DMS53 treated with DMSO at 0.1 percent for 48 hours (cell line): ENCODE results near the gene TMEM132D.
"Not testable (repeated sequence)": the region's sequence is repeated elsewhere in the genome, so short reads cannot be mapped to it uniquely, and the experiment has no call there.

Experiments used
- DNase-seq: peaks from one replicate; lab custom pipeline; 2025; ENCODE audit not compliant: unreplicated experiment; lab: John Stamatoyannopoulos, UW

The TMEM132D gene

DNA sequence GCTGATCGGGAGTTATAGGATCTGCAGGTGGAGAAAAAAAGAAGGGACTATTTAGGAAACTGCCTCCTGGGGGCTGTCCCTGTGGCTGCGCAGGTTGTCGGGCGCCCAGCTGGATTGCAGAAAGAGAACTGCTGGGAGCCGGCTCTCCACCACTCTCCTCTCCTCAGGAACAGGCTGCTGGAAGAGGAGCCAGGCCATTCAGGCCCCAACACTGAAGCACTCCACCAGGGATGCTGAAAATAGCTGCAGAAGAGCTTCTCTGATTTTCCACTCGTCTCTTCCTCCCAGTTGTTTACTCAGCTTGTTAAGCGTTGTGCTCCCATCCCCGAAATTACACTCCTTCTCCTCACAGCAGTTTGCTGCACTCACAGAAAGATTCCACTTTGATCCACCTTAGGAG lies 703.2 kb downstream of the TMEM132D start:
- no peak for DNase-seq

DNA sequence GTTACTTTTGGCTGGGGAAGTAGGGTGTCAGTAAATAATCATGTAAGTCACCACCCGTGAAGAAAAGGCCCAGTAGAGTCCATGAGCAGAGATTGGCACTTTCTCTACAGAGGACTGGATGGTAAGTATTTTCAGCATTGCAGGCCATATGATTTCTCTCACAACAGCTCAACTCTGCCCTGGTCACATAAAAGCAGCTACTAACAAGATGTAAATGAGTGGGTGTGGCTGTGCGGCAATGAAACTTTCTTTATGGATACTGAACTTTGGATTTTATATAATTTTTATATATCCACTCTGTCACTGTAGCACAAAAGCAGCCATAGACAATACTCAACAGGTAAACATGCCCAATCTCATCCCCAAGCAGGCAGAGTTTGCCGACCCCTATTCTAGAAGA lies 706.9 kb downstream of the TMEM132D start:
- no peak for DNase-seq

DNA sequence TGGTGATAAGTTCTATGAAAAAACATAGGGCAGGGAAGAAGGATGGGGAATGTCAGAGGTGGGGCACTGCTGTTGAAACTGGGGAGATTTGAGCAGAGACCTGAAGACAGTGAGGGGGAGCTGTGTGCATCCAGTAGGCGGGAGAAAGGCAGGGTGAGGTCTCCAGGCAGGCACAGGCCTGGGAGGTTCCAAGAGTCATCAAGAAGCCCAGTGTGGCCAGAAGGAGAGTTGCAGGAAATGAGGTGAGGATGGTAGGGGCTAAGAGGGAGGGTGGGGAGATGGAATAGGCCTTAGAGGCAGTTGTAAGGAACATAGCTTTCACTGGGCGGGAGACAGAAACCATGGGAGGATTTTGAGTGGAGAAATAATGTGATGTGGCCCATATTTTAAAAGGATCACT lies 708.7 kb downstream of the TMEM132D start:
- no peak for DNase-seq

DNA sequence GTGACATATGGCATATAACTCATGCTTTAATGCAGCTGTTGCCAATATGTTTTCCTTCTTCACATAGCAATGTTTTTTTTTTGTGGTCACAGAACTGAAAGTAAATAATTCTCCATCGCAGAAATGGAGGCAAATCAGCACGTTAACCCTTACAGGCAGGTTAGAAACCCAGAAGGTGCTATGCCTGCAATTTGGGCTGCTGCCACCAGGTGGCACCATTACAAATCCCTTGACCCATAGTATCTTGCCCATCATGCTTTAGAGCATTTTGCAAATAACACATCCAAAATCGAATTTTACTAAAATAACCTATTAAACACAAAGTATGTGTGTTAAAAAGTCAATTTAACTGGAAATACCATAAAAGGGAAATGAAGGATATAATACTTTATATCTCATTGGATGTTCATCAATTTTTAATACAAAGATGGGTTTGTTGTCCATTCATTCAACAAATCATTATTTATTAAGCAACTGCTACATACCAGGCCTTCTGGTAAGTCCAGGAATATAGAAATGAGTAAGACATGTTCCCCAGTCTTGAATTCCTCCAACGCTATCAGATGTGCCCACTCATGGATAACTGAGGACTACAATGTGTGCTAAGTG lies 710.5 kb downstream of the TMEM132D start:
- DNase-seq, result peak; percentile 20

DNA sequence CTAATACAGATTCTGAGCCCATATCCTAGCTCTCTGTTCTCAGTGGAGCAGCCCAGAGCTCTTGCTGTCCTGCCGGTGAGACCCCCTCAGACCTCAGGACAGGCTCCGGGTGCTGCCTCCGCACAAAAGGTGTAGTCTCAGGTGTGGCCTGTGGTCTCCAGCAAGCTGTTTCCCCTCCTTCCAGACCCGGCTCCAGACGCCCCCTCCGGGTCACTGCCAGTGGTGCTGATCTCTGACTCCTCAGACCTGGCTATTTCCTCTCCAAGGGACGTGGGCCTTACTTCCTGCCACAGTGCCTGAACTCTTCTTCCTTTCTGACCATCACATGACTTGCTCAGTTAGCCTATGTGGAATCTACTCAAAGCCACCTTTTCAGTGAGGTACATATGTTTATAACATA lies 713.0 kb downstream of the TMEM132D start:
- DNase-seq, result no peak

DNA sequence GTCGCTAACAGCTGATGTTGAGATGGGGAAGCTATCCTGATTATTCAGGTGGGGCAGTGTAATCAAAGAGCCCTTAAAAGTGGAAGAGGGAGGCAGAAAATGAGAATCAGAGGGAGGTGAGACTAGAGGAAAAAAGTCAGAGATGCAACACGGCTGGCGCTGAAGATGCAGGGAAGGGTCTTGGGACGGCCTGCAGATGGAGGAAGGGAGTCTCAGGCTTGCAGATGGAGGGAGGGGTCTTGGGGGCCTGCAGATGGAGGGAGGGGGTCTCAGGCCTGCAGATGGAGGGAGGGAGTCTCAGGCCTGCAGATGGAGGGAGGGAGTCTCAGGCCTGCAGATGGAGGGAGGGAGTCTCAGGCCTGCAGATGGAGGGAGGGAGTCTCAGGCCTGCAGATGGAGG lies 713.9 kb downstream of the TMEM132D start:
- not testable (repeated sequence) for DNase-seq

DNA sequence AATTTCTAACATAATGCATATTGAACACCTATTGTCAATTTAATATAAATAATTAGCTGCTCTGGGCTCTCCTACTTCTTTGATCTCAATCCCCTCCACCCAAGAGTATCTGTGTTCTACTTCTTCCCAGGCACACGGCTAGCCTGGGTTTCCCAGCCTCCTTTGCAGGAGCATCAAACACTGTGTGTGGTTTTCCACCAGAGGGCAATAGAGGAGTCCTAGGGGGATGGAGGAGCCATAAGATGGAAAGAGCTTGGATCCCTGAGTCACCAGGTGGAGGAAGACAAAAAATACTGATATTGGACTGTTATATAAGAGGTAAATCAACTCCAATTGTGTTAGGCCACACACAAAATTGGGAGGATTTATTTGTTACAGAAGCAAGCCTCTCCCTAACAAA lies 716.9 kb downstream of the TMEM132D start:
- peak; percentile 8 for DNase-seq

DNA sequence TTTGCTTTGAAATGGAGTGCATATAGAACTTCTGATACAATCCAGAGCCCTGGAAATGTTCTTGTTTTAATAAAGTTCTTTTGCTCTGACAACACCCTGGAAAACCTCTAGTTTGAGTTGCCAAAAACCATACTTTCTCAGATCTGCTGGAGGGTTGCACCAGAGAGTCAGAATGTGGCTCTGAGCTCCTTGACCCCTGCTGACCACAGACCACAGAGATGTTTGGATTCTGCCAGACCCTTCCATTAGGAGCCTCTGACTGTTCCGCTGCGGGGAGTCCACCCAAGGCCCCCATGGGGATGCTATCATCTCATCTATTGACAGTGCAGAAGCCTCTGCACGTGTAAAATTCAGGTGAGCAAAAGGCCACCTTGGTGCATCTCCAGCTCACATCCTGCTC lies 718.0 kb downstream of the TMEM132D start:
- no peak for DNase-seq

DNA sequence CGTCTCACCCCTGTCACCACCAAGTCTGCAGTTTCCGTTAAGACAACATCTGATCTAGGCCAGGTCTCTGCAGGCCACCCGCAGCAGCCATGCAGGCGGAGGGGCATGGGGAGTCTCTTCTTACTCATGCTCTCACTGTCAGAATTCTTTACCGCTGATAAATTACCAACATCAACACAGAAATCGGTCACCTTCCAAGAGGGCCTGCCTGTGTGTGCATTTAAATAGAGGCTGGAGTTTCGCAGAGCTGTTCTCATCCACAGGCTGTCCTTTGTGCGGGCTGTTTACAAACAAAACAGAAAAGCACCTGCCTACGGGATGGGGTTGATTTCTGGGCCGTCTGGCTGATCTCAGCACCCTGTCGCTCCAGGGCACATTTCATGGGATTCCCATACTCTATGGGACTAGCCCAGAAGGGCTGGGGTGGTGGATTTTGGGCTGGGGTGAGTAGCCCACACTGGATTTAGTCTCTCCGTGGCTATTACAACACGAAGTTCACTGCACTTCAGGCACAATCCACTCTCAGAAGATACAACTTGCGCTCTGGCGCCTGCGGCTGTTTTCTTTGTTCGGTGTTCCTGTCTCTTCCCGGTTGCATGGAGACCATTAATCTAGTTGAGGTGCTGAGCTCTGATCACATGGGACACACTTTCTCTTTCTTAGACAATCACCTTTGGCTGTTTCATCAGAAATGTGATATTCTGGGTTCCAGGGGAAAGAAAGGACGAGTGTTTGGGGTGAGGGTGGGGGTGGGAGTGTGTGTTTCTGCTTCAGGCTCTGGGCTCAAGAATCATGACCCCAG lies 719.5 kb downstream of the TMEM132D start:
- no peak for DNase-seq

DNA sequence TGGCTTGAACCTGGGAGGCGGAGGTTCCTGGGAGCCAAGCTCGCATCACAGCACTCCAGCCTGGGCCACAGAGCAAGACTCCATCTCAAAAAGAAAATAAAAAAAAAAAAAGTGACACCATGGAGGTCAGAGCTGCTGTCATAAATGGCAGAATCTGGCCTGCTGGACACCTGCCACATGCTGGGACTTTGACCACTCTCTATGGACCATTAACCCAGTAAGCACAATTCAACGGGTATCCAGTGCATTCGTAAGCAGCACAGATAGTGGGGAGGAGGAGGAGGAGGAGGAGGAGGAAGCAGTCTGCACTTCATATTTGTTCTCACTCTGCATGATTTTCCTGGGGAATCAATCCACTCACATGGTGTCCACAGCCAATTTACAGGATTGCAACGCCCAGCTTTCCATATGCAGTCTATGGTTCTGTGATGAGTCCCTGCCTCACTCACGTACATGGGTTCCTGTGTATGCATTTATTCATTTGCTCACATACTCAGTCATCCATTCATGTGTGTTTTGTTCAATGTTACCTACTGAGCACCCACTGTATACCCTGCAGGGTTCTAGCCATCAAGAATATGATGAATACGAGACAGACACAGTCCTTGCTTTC lies 723.8 kb downstream of the TMEM132D start:
- no peak for DNase-seq

DNA sequence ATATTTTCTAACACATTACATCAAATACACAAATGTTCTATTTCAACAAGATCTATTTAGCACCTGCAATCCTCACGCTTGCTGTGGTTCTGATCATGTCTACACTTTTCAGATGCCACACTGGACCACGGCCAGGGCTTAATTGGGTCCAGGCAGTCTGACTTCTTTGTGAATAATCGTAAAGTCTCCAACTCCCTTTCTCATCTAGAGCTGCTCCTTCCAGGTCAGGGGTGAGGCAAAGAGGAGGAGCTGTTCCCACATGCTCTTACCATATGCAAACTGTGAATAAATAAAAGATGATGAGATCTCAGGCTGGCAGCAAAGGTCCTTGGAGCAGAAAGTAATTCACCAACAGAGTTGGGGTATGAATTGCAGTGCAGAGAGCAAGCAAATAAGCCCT lies 733.9 kb downstream of the TMEM132D start:
- DNase-seq, result no peak

DNA sequence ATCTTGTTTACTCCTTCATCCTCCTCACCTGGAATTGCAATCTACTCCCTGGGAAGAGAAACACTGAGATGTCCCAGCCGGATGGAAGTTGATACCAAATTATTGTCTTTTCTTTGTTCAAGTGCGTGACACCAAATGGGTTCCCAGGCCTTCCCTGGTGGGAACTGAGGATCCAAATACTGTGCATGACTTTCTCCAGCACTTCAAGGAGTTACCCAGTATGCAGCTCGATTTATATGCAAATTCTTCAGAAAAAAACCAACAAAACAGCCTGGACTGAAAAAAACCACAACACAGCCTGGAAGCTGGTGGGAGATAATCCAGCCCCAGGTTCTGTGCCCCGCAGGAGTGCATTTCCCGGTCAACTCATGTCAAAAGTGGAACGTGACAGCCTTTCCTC lies 740.0 kb downstream of the TMEM132D start:
- DNase-seq, result no peak

DNA sequence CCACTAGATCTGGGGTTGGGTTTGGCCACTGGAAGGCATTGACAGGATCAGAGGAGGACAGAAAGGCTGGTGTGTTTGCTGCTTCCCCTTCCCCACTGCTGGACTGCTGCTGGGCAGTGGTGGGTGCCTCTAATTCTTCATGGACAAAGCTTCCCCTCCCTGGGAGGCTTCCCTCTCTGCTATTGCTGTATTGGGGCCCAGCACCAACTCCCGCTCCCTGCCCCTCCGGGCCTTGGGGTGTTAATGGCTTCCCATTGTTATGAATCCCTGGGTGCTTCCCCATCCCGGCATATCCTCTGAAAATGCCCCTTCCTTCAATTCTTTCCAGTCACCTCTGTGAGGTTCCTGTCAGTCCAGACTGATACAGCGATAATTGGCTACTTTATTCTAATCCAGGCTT lies 740.4 kb downstream of the TMEM132D start:
- no peak for DNase-seq

DNA sequence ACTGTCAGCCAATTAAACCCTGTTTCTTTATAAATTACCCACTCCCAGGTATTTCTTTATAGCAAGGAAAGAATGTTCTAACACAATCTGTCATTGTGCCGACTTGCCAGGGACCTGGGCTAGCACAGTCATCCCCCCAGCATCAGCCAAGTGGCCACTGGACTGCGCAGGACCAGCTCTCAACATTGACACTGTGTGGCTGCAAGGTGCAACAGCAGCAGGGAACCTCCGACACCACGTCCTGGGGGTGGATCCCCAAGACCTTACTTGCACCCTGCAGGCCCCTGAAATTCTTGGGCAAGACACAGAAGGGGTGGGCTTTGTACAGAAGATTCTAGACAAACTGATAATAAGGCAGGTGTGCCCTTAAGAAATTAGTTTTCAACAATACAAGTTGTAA lies 741.0 kb downstream of the TMEM132D start:
- no peak for DNase-seq

DNA sequence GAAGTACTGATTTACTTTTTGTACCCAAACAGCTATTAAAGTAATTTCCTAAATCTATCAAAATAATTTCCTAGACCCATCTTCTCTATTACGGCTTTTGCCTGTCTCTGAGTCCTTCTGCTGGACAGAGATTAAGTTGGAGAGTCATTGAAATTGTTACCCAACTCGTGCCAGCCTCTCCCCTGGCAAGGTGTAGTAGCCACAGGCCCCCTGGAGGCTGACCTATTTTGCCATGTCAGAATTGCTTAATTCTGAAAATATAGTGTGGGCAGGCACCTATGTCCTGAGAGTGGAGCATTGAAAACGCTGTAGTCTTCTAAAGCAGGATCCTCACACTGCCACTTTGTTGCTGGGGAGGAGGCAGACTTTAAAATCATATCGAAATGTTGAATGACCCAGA lies 742.3 kb downstream of the TMEM132D start:
- DNase-seq, result no peak

DNA sequence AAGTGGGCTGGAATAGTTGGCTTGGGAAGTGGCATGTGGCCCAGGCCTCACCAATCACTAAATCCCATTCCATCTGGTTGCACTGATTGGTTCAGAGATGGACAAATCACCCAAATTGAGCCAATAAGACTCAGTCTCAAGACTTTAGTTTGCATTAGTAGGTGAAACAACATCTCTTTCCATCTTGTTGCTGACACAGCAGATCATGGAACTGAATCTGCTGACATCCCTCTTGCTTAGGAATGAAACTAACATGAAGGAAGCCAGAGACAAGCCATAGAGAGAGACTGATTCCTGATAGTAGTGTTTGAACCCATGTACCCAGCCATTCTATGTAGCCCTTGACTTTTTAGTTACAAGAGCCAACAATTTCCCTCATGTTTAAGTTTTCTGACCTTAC lies 743.5 kb downstream of the TMEM132D start:
- no peak for DNase-seq

DNA sequence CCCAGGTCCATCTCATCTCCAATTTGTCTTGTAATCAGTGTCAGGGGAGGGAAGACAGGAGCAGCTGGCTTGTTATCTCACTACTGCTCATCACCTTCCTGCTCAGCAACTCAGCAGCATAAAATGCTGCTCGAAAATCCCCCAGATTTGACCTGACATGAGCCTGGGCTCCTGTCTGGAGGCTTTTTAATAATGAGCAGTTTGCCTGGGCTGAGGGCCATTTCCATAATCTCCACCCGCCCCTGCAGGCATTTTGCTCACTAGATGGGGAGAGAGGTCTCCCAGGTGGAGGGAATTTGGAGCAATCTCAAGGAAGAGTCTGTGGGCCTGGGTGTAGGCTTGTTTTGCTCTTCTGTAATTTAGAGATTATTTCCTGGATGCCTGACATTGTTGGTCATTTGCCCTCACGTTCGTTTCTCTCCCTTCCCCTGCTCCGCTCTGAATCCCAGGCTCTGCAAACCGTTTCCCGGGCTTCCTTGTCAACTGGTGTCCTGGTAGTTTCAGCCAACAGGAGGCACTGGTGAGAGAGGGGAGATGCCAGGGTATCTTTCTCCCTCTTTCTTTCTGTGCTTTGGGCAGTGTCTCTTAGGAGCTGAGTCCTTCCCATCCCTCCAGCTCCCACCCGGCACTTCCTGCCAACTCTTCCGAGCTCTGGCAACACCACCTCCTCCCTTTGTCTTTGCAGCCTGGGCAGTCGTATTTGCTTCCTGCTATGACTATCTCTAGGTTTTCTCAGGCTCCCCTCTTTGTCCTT lies 751.3 kb downstream of the TMEM132D start:
- DNase-seq, result no peak

DNA sequence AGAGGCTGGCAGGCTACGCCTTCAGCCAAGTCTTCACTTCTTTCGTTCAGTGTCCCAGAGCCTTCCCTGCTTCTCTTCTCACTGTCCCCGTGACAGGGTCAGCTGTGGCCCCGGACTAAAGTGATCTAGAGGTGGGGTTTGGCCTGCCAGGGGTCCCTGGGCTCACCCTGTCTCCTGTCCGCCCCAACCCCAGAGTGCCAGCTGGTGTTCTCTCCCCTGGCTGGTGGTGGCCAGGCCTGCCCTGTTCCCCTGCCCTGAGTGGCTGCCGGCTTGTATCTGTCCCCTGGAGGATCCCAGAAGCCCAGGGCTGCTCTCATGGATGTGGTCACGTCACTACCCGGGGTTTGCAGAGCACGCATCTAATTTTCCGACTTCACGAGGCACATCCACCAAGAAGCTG lies 753.1 kb downstream of the TMEM132D start:
- no peak for DNase-seq

DNA sequence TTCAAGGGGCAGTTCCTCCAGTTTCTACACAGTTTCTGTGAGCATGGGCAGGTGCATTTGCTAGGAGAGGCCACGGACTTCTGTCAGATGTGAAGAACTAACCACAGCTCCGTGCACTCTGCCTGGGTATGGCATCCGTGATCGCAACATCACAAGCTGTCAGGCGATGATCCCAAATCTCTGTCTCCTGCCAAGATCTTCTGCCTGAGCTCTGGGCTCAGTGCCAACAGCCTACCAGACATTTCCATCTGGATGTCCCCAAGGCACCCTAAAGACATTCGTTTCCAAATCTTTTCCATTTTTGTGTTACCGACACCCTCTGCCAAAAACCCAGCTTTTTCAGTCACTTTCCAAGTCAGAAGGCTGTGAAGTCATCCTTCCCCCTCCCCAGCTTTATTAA lies 758.4 kb downstream of the TMEM132D start:
- DNase-seq, result no peak

DNA sequence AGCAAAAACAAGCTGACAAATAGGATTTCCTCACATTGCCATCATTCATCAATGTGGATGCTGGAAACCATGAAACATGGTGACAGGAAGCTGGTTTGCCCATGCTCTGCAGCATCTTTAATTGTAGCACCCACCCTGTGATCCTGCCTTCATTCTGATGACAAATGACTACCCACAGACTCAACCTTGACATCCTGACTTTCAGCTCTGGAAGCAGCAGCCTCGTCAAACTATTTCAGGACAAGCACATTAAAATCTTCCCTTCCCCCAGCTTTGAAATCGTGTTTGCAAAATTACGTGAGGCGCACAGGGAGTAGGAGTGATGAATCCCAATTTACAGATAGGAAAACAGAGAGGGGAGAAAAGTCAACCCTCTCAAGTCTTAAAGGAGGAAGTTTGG lies 765.0 kb downstream of the TMEM132D start:
- DNase-seq, result no peak

DNA sequence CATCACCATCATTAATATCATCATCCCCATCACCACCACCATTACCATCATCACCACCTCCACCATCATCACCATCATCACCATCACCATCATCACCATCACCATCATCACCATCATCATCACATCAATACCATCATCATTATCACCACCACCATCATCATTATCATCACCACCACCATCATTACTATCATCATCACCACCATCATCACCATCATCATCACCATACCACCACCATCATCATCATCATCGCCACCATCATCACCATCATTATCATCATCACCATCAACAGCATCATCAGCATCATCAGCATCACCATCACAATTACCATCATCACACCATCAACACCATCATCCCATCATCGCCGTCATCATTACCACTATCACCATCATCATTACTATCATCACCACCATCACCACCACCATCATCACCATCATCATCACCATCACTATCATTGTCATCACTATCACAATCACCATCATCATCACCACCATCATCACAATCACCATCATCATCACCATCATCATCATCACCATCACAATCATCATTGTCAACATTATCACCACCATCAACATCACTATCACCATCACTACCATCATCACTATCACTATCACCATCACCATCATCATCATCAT lies 767.0 kb downstream of the TMEM132D start:
- no peak for DNase-seq
